Right ventricle myocardium superior (tissue), 1 donor: ENCODE results near the gene MPRIP. TPM values are rescaled to one million over a fixed set of nuclear protein-coding genes. Genes with fewer than 3 reads are reported as not detected.

Experiments
- ATAC-seq: fragments of 200-7000 bp; cut with Tn5 transposase; one replicate; pipeline ENCODE4 v1.9.1; 2020; ENCODE audit warnings: mild to moderate bottlenecking; ENCODE audit not compliant: poor library complexity
- DNase-seq: peaks from one replicate; pipeline ENCODE4 v3.0.0-alpha.2; 2020
- intact Hi-C: fragments of 100-400 bp; cut with DNase I; formaldehyde crosslinking; loops from one replicate; pipeline ENCODE4 v1.11.2; 2022
- total RNA-seq: library from RNA; stranded (reverse); fragmentation: NEBNext Ultra II Directional; extraction: Animal tissue kit (Norgen Biotek cat#: 25700); gene quantifications from one replicate; pipeline ENCODE4 v1.2.1, GENCODE V29; 2021
- donor health status: DM: no; HTN: yes; CAD: no; lungs with severe emphysema.

The MPRIP gene
- total RNA-seq, 1 donor from 2014 or later, result 280 TPM

DNA sequence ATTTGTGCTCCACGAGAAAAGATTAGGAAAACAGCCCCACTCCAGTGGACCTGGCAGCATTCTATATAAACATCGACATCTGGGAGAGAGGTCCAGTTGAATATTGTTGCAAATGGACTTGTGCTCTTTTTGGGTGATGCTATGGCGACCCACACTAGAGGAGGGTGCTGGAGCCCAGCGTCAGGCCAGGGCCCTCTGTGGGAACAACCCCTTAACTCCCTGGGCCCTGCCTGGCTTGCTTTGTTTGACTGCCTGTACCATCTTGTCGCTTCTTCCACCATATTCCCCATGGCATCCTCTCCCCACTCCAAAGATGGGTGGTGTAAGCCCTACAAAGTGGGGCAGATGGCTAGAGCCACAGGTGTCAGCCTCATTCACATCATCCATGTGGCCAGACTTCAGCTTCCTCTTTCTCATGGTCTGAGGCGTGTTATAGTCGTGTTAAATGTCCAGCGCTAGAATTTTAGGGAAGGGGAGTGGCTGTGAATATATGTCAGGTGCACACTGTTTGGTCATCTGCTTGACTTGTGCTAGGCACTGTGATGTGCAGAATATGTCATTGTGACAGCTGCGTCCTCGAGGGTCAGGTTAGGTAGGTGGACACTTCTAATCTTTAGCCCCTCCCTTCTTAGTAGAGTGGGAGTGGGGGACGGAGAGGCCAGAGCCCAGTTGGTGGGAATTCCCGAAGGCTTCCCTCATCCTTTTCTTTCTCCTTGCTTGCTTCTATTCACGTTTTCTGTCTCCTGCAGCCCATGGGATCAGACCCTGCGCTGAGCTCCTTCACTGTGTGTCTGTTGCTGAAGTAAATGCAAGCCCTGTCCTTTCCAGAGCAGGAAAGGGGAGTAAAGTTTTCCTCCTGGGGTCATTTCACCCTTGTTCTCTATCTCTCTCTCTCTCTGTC is 49.8 kb downstream of the MPRIP start:
- ATAC-seq (no peak), DNase-seq (no peak)
- intact Hi-C loops, result no loop called here

DNA sequence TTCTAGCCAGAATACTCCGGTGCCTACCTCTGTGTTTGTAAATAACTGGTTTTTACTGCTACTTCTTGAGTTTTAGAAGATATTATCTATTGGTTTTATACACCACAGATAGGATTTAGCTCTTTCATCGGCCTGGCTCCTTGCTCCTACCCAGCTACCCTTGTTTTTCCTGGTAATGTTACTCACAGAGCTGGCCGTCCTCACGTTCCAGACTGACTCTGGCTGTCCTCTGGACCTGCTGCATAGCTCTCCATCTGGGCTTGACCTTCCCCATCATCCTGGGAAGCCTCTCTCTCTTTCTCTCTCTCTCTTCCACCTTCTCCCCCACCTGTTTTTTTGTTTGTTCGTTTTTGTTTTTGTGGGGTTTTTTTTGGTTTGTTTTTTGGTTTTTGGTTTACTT is 51.5 kb downstream of the MPRIP start:
- no peak for DNase-seq
- intact Hi-C loops, result no loop called here
- no peak for ATAC-seq

DNA sequence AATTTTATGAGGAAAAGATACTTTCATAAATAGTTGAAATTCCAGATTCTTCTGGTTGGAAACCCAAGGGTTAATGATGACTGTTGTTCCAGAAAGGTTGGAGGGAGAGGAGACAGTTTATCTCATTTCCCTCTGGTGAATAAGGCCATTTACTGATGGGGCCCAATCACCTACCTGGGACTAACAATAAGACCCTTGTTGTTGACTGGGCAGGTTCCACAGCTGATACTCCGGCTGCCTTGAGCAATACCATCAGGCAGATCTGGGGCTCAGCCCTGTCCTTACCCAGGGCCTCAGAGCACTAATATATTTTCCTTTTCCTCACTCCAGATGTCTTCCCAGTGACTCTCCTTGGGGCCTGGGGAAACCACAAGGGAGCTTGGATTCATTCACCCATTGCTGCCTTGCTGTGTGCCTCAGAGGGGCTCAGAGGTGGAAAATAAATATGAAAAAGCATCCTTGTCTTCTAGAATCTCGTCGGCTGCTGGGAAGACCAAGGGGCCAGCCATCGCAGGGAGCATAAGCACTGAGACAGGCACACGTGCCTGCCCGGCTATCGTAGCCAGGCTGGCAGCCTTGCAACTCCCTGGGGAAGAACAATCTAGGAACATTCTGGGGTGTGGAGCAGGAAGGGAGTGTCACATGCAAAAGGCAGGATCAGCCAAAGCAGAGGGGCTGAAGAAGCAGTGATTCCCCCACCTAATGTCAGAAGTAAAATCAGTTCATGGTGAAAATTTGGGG is 54.4 kb downstream of the MPRIP start:
- peak; percentile 42 for ATAC-seq
- intact Hi-C loops, result no loop called here
- no peak for DNase-seq

DNA sequence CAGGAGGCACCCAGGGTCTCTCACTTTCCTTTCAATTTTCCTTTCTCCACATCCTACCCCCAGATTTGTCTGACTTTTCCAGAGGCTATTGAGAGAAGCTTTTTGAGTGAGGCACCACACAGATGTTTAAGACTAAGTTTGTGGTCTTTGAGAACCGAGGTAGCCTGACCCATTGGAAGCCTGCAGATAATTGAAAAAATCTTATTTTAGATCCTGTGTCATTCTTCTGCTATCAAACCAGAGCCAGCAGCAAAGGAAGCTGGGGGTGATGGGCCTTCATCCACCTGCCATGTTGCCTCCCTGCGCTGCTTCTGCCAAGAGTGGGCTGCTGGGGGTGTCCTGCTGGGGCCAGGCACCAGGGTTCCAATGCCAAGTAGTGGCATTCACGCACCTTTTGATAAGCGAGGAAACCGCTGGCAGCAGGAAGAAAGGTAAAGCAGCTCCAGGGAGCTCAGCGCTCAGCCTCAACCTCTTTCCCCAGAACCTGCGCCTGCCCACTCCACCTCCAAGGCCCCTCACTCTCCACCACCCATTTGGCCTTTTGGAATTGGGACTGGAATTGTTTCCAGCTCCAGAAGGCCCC is 55.6 kb downstream of the MPRIP start:
- ATAC-seq (no peak), DNase-seq (no peak)
- intact Hi-C loops, result no loop called here

DNA sequence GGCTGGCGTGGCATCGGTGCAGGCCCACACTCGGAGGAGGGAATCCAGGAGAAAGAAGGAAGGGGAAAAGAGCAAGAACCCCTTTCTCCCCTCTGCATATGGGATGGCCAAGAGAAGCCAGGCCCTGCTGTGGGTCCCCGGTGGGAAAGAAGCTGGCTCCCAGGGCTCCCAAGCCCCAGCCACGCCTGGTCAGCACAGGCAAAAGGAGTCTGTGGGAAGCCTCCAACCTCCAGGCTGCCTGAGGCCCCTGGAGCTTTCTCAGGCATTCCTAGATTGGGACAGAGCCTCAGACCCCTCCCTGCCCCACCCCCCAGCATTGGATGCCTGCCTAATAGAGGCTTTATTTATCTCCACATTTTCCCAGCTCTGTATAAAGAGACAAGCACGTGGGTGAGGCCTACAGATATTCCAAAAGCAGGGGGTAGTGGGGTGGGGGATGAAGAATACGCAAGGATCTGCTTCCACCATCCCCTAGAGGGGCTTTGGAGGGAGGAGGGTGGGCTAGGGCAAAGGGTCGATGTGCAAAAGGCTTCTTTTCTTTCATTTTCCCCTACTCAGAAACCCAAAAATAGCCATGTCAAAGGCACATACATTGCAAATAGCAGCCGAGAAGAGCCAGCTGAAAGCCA is 56.4 kb downstream of the MPRIP start:
- intact Hi-C loops, result no loop called here
- ATAC-seq (peak; percentile 47), DNase-seq (peak; percentile 67)

DNA sequence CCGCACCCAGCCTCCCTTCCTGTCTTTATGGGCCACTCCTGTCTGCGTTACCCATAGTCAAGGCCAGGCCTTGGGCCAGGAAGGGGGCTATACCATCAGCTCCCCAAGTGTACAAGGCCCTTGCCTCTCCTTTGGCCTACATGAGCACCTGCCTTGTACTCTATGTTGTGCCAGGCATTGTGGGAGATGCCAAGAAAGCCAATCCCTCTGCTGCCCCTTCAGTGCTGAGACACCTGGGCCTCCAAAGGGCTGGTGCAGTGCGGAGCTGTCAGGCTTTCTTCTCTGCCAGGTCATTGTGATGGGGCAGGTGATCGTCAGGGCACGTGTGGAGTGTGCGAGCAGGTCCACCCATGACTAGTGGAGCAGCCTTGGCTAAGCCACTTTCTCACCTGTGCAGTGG is 59.9 kb downstream of the MPRIP start:
- ATAC-seq (no peak), DNase-seq (no peak)
- intact Hi-C loops, result no loop called here

DNA sequence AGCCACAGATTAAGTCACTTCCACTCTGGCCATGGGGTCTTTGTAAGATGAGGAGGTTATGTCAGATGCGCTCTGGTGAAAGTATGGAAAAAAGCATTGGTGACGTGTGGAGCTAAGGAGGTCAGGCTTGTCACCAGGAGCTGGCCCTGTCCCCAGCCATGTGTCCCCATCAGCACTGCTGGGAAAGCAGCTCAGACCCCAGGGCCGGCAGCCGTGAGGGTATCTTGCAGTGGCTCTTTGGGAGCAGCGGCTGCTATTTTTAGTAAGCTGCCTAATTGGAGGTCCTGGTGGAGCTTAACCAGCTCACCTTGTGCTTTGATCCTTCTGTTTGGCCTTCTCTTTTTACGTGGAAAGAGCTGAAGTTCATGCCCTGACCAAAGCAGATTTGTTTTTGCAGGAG is 60.9 kb downstream of the MPRIP start:
- ATAC-seq (no peak), DNase-seq (no peak)
- intact Hi-C loops, result no loop called here

DNA sequence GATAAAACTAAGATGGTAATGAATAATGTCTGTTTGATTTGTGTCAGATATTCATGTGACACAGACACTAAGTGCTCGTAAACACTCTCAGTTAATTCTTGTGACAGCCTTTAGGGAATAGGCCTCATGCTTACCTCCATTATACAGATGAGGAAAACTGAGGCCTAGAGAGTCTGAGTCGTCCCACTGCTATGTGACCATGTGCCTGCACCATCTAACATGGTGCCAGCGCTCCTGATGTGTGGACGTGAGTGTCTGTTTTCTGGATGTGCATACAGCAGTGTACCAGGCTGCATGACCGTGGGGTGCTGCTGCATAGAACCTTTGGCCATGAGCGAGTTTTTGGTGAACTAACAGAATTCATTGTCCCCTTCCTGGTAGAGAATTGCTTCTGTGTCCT is 61.8 kb downstream of the MPRIP start:
- no peak for DNase-seq
- intact Hi-C loops, result no loop called here
- ATAC-seq, result no peak

DNA sequence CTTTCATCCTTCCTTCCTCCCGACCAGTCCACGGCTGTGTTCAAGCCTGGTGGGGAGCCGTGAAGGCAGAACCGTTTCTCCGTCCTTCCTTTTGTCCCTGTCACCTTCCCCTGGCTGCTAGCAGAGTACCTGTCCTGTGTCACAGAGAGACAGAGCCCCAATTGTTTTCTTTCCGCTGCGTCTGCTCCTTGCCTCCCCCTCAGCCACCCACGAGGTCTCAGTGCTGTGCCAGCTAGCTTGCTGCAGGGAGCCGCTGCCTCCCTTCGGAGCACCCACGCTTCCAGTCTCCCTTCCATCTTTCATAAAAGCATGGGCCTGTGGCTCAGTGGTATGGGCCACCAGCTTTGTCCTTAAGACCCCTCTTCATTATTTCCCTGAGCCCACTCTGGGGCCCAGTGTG is 62.2 kb downstream of the MPRIP start:
- DNase-seq, result no peak
- intact Hi-C loops, result no loop called here
- ATAC-seq, result no peak

DNA sequence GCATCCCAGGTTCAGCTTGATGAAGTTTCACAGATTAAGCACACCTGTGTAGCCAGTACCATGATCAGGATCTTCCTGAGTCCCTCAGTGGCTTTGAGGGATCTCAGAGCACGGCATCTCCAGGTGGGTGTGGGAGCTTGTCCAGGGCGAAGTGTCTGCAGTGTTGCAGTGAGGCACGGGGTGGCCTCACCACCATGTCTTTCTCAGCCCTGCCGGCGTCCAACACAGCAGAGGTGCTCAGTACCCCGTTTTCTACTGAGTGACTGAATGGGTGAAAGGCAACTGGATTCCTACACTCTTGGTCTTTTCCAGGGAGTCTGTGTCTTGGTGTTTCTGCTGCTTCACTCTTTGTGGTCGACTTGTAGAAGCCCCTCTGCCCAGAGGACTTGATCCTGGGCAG is 63.7 kb downstream of the MPRIP start:
- ATAC-seq, result no peak
- DNase-seq, result no peak
- intact Hi-C loops, result no loop called here

DNA sequence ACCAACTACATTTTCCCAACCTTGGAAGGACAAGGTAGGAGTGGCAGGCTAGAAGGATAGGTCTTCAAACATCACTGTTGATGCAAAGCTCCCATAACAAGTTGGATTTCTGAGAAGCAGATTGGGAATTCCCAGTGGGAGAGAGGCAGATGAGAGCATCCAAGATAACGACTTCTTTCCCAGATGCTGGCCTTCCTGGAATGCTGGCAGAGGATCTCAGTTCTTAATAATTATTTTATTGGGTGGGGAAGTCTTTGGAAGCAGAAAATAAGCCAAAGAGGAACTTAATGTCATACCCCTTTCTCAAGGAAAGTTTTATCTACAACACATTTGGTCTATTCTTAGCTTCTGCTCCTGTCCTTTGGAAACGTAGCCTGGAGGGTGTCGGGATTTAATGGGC is 64.5 kb downstream of the MPRIP start:
- ATAC-seq, result peak; percentile 10
- intact Hi-C loops, result no loop called here
- no peak for DNase-seq

DNA sequence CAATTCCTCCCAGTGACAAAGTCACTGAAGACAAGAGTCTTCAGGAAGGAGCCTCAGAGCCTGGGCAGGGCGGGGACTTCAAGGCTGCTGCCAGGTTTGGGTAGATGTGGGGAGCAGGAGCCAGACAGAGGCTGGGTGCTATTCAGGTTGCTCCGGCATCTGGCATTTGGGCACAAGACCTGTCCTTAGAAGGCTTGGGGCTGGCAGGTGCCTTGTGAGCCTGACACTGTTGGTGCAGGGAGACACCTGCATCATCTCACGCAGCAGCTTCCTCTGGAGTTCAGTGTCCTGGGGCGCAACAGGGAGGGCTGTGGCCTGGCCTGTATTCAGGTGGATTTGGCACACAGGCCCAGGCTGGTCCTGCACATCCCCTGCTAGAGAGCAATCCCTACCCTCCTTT is 65.0 kb downstream of the MPRIP start:
- intact Hi-C loops, result no loop called here
- ATAC-seq (no peak), DNase-seq (no peak)

DNA sequence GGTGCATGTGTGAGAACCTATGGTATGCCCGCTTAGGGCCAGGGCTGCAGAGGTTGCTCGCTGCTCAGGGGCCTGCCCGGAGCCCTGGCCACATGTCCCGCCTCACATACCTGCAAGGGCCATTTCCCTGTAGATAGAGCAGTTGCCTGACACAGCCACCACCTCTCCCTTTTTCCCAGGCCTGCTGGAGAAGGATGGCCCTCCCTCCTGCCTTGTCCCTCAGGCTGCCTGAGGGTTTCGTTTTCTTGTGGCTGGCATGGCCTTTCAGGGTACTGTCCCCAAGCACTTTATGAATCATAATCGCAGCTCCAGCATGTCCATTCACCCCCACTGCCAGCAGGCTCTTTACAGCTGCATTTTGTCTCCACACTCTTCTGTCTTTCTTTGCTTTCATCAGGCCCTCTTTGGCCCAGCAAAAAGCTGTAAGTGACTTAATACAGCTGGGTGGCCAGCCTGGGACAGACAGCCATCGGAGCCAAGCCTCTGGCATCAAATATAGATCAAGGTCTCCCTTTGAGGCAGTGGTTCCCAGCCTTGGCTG is 65.7 kb downstream of the MPRIP start:
- DNase-seq (no peak), ATAC-seq (peak; percentile 49)
- intact Hi-C loops, result no loop called here

DNA sequence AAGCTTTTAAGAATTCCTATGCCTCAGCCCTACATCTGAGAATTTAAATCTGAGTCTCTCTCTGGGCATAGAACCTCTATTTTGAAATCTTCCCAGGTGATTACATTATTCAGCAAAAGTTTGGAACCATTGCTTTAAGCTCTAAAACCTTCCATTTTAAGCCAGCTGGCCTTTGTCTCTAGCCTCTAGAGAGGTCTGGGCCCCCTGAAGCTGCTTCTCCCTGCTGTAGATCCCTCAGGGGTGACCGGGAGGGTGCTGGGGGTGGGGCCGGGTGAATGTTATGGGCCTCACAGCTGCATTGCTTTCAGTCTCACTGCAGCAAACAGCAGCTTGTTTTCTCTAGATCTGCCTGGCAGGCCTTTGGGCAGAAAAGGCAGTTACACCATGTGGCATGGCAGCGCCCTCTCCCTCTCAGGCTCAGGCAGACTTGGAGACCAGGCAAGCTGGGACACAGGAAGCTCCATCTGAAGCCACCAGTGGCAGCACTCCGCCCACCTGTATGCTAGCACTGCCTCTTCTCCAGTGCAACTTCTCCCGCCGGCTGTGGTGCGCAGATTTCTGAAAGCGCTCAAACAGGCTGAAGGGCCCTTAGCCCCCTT is 66.3 kb downstream of the MPRIP start:
- ATAC-seq (peak; percentile 8), DNase-seq (no peak)
- intact Hi-C loops, result no loop called here

DNA sequence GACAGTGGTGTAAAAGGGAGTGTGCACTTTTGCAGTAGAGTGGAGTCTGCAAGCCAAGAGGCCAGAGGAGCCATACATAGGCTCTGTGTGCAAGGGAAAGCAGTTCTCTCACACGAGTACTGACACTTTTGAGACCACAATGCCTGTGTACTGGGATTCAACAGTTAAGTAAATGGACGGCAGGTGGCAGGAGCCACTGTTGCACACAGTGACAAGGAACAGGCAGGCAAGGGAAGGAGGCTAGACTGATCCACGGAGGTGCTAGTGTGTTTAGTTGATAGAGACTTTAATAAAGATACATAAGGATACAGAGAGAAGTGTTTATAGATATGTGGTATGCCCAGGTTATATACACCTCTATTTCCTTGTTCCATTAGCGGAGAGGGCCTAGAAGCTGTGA is 67.0 kb downstream of the MPRIP start:
- DNase-seq (no peak), ATAC-seq (no peak)
- intact Hi-C loops, result no loop called here

DNA sequence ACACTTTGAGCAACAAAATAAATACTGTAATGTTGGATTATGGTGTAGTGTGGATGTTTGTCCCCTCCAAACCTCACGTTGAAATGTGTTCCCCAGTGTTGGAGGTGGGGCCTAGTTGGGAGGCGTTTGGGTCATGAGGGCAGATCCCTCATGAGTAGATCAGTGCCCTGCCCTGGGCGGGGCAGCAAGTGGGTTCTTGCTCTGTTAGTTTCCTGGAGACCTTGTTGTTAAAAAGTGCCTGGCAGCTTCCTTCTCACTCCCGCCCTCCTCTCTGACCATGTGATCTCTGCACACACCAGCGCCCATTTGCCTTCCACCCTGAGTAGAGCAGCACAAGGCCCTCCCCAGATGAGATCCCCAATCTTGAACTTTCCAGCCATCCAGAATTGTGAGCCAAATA is 67.7 kb downstream of the MPRIP start:
- ATAC-seq (peak; percentile 6), DNase-seq (no peak)
- intact Hi-C loops, result no loop called here

DNA sequence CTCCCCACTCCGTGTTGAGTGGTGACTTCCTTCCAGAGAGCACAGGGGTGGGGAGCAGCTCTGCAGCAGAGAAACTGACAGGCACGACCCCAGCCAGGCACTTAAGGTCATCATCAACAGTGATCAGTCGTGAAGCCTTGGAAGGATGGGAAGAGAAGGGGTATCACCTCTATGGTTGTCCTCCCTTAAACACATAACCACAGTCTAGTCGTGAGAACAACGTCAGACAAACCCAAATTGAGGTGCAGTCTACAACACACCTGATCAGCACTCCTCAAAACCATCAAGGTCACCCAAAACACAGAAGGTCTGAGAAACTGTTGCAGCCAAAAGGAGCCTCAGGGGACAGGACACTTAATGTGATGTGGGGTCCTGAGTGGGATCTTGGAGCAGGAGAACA is 68.3 kb downstream of the MPRIP start:
- ATAC-seq (no peak), DNase-seq (no peak)
- intact Hi-C loops, result no loop called here

DNA sequence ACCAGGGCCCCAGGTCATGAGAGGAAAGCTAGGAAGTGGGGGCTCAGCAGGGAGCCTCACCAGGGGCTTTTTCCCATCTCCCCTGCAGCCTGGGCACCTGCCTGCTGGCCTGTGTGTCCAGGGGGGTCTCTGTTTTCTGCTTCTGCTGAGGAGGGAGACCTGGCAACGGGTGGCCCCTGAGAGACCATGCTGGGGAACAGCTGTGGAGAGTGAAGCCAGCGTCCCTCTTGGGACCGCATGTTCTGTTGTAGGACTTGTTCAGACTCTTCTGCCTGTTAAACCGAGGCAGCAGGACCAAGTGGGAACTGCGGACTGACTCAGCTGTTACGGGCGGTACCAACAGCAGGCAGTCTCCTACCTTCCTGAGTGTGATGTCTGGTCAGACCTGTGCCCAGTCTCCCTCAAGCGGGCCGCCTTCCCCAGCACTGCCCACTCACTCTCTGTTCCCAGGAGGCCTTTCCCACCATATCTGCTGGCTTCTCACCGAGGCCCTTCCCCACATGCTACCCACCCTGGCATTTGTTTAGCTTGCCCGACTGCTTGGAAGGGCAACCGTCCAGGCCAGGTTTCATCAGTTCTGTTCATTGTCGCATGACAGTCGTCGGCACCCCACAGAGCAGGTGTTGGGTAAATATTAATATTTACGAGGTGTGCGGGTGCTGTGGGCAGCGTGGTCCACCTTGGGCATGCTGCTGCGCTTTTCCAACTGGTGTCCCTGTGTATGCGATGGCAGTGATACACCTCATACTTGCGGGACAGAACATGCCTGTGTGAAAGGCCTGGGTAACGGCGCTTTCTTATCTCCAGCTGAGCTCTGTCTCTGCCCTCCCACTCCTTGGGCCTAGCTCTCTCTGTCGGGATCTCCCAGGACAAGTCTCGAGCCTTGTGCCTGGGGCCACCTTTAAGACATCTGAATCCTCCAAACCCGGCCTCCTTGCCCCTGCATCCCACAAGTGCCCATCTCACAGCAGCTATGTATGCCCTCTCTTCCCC is 69.4 kb downstream of the MPRIP start:
- DNase-seq (no peak), ATAC-seq (no peak)
- intact Hi-C loops, result no loop called here
